HepG2 (cell line): Measurements from ENCODE around the gene PIGW. TPM values are rescaled to one million over a fixed set of nuclear protein-coding genes. Genes with fewer than 3 reads are reported as not detected.

Source experiments
- DNMT3B ChIP-seq: conservative IDR thresholded peaks from 2 replicates; pipeline ENCODE4 v1.6.1; 2016; ENCODE audit warnings: missing biosample characterization, control low read depth
- HHEX ChIP-seq: IDR thresholded peaks from 2 replicates; pipeline ENCODE4 v1.6.1; 2016; ENCODE audit warnings: control low read depth
- HINFP ChIP-seq: sonication (generic); formaldehyde crosslinking; IDR thresholded peaks from 2 replicates; pipeline ENCODE4 v1.4.0; 2020; ENCODE audit warnings: low read depth, mild to moderate bottlenecking, missing genetic modification reagents
- HMGXB4 ChIP-seq, 2 experiments: sonication (generic) in 1 of 2; formaldehyde crosslinking in 1 of 2; IDR thresholded peaks; 2 replicates each; pipeline versions ENCODE4 v1.4.0 to v1.6.1; 2018 to 2020; ENCODE audit warnings: missing genetic modification reagents in 2 of 2, borderline replicate concordance in 1 of 2, low read depth in 1 of 2, mild to moderate bottlenecking in 1 of 2, missing biosample characterization in 1 of 2
- HOXA9 ChIP-seq: sonication (generic); formaldehyde crosslinking; IDR thresholded peaks from 2 replicates; pipeline ENCODE4 v1.8.1; 2022; ENCODE audit warnings: missing genetic modification reagents, mild to moderate bottlenecking, moderate library complexity, borderline replicate concordance
- KLF13 ChIP-seq: sonication (generic); formaldehyde crosslinking; IDR thresholded peaks from 2 replicates; pipeline ENCODE4 v1.4.0; 2020; ENCODE audit warnings: mild to moderate bottlenecking, missing genetic modification reagents
- MAZ ChIP-seq, 2 experiments: sonication (generic) in 1 of 2; formaldehyde crosslinking in 1 of 2; IDR thresholded peaks; 2 replicates each; pipeline versions ENCODE4 v1.5.0 to v1.6.1; 2012 to 2020; ENCODE audit warnings: low read depth in 2 of 2, mild to moderate bottlenecking in 2 of 2, borderline replicate concordance in 1 of 2, improper control_type of control experiment in 1 of 2, low read length in 1 of 2, missing genetic modification reagents in 1 of 2, moderate library complexity in 1 of 2
- ZBTB40 ChIP-seq, 2 experiments: fragments of 450-650 bp in 1 of 2; sonication (generic) in 1 of 2; formaldehyde crosslinking in 1 of 2; IDR thresholded peaks; 2 replicates each; pipeline versions ENCODE4 v1.6.1 to v1.8.0; 2016 to 2022; ENCODE audit warnings: antibody characterized with exemption in 1 of 2, mild to moderate bottlenecking in 1 of 2, missing genetic modification reagents in 1 of 2
- ZC3H4 ChIP-seq: sonication (generic); formaldehyde crosslinking; IDR thresholded peaks from 2 replicates; pipeline ENCODE4 v1.4.0; 2020; ENCODE audit warnings: missing genetic modification reagents, borderline replicate concordance
- ZNF274 ChIP-seq: sonication (generic); formaldehyde crosslinking; IDR thresholded peaks from 2 replicates; pipeline ENCODE4 v1.5.1; 2020; ENCODE audit warnings: mild to moderate bottlenecking, missing genetic modification reagents
- polyA plus RNA-seq, 8 experiments: library from polyadenylated mRNA; depleted of rRNA in 3 of 8; stranded (reverse) in 7 of 8; unstranded in 1 of 8; fragments of >200 nt; fragmentation: Illumina TruSeq in 4 of 8; extraction: Trizol in 4 of 8; gene quantifications; 2 replicates each; pipeline versions ENCODE4 v1.2.1 to v1.2.3, GENCODE V29; 2011 to 2016; ENCODE audit warnings: low read depth in 4 of 8, missing spikeins in 1 of 8, mixed read lengths in 1 of 8; ENCODE audit not compliant: insufficient read depth in 1 of 8
- total RNA-seq, 5 experiments: library from RNA; depleted of rRNA; stranded (reverse); fragments of >200 nt; fragmentation: Illumina TruSeq; extraction: Trizol; gene quantifications; 2 replicates each; pipeline ENCODE4 v1.2.3, GENCODE V29; 2016; ENCODE audit warnings: low read depth in 1 of 5

PIGW gene
- total and polyA plus RNA-seq, 2 of the 13 experiments (the other 11 are each of a cell fraction or from before 2014, with no cell fraction given): 9.0 to 24.0 TPM

GRCh38 chr17:36544307-36545076 lies 9.7 kb downstream of the PIGW start, which contains the start of gene GGNBP2 (continued):
- peak in 1 of 2 experiments; percentile 77; a peak in 1 of 4 replicates for TF ChIP-seq HMGXB4 (CRISPR knock-in tag; IDR thresholded peaks at IDR 0.05; ENCODE audit: borderline replicate concordance in 1 of 2, low read depth in 1 of 2)
- TF ChIP-seq KLF13 (CRISPR knock-in tag): 0 out of 2 replicates have a peak, but pooled peaks have one; percentile 23
- no peak for TF ChIP-seq HHEX (CRISPR knock-in tag)
- peak; percentile 38; the same call in 1 of the 2 replicates for TF ChIP-seq ZC3H4 (CRISPR knock-in tag)
- peak; percentile 80; the same call in 1 of the 2 replicates for TF ChIP-seq MAZ (IDR thresholded peaks at IDR 0.05; ENCODE audit: borderline replicate concordance, low read depth, low read length)
- TF ChIP-seq MAZ (CRISPR knock-in tag; IDR thresholded peaks at IDR 0.05; ENCODE audit: low read depth): peak; percentile 79
- 0 out of 2 replicates have a peak, but pooled peaks have one; percentile 43 for TF ChIP-seq DNMT3B
- TF ChIP-seq HOXA9 (CRISPR knock-in tag): peak; percentile 68; the same call in 1 of the 2 replicates
- TF ChIP-seq ZNF274 (CRISPR knock-in tag): peak; percentile 60; the same call in 1 of the 2 replicates
- TF ChIP-seq ZBTB40 (IDR thresholded peaks at IDR 0.05): no peak
- TF ChIP-seq ZBTB40 (CRISPR knock-in tag; IDR thresholded peaks at IDR 0.05): peak; percentile 42
- TF ChIP-seq HINFP (CRISPR knock-in tag): 0 out of 2 replicates have a peak, but pooled peaks have one; percentile 45
